ENCODE measurements around the gene OSBPL9. TPM values are rescaled to one million over a fixed set of nuclear protein-coding genes. Genes with fewer than 3 reads are reported as not detected.

The OSBPL9 gene
- total RNA-seq, 2 experiments from 2014 or later: 58.6 to 87.8 TPM

DNA sequence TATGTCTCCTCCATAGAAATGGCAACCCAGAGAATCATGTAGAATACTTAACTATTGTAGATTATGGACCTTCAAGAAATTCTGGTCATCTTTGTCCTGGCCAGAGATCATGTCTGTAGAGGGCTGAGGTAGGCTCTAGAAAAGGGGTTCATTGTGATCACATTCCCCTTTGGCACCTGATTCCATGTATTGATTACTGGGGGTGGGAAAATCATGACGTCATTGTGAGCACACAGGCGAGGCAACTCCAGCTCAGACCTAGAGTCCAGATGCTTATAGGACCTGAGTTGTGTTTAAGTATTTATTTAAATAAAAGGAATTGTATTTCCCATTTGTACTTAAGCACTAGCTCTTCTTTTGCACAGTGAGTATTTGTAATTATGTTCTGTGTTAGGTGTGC lies 93.1 kb downstream of the OSBPL9 start:
- Histone ChIP-seq H3K4me3 (ENCODE audit: low read depth, low read length, poor library complexity, severe bottlenecking) (no peak overlapping the region), H3K27ac (ENCODE audit: low read depth, low read length, poor library complexity, severe bottlenecking) (no peak overlapping the region), H3K36me3 (ENCODE audit: insufficient read depth, low read length) (no peaks in the 10 kb centered on the region), H3K4me1 (ENCODE audit: insufficient read depth, low read length, poor library complexity, severe bottlenecking) (no peaks in the 10 kb centered on the region), H2AFZ (ENCODE audit: low read length) (no peak overlapping the region), H3K79me2 (ENCODE audit: insufficient read depth, low read depth, low read length) (no peaks in the 10 kb centered on the region), H3K9me3 (ENCODE audit: low read length) (no peaks in the 10 kb centered on the region), H3K9me2 (ENCODE audit: insufficient read depth, low read length) (no peaks in the 10 kb centered on the region), H3K4me2 (ENCODE audit: low read length) (no peak overlapping the region), H4K20me1 (ENCODE audit: insufficient read depth, low read length) (no peaks in the 10 kb centered on the region)
- no peak for DNase-seq (ENCODE audit: low spot score)
- ChIA-PET CTCF (ENCODE audit: unreplicated experiment) (no interaction called here), POLR2A (no interaction called here)
- intact Hi-C loops (cut with micrococcal nuclease; ENCODE audit: unreplicated experiment): no loop called here
- no TSS peak for BruUV-seq (replicated peaks)
- TF ChIP-seq, protein P1, sequence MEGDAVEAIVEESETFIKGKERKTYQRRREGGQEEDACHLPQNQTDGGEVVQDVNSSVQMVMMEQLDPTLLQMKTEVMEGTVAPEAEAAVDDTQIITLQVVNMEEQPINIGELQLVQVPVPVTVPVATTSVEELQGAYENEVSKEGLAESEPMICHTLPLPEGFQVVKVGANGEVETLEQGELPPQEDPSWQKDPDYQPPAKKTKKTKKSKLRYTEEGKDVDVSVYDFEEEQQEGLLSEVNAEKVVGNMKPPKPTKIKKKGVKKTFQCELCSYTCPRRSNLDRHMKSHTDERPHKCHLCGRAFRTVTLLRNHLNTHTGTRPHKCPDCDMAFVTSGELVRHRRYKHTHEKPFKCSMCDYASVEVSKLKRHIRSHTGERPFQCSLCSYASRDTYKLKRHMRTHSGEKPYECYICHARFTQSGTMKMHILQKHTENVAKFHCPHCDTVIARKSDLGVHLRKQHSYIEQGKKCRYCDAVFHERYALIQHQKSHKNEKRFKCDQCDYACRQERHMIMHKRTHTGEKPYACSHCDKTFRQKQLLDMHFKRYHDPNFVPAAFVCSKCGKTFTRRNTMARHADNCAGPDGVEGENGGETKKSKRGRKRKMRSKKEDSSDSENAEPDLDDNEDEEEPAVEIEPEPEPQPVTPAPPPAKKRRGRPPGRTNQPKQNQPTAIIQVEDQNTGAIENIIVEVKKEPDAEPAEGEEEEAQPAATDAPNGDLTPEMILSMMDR (conservative IDR thresholded peaks at IDR 0.05; ENCODE audit: low read length): no peak
- no peak for TF ChIP-seq EZH2phosphoT487 (IDR thresholded peaks at IDR 0.05; ENCODE audit: borderline replicate concordance, low read depth, low read length)

DNA sequence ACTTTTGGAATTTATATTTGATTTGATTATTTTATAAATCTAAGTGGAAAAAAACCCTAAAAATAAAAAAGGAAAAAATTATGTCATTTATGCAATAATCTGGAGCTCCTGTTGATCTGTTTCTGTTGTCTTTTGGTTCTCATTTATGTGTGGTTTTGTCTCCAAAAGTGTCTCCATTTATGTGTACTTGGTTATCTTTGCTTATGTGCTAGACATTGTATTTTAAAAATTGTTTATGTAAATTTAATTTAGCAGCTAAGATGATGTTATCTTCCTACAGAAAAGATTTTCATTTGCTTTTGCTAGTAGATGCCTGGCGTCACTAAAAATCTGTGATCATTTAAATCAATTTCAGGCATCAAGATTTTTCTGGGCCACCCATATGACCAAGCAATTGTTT lies 95.7 kb downstream of the OSBPL9 start:
- no peaks in the 10 kb centered on the region for H3K36me3 ChIP-seq (ENCODE audit: insufficient read depth, low read length)
- no peaks in the 10 kb centered on the region for H3K9me2 ChIP-seq (ENCODE audit: insufficient read depth, low read length)
- intact Hi-C loops (cut with micrococcal nuclease; ENCODE audit: unreplicated experiment): no loop called here
- H2AFZ ChIP-seq (ENCODE audit: low read length): no peak overlapping the region
- TF ChIP-seq, protein P1 (conservative IDR thresholded peaks at IDR 0.05; ENCODE audit: low read length): no peak
- no peak for TF ChIP-seq EZH2phosphoT487 (IDR thresholded peaks at IDR 0.05; ENCODE audit: borderline replicate concordance, low read depth, low read length)
- ChIA-PET POLR2A (no interaction called here), CTCF (ENCODE audit: unreplicated experiment) (no interaction called here)
- DNase-seq (ENCODE audit: low spot score): no peak
- no peak overlapping the region for H3K4me3 ChIP-seq (ENCODE audit: low read depth, low read length, poor library complexity, severe bottlenecking)
- no peaks in the 10 kb centered on the region for H3K9me3 ChIP-seq (ENCODE audit: low read length)
- no TSS peak for BruUV-seq (replicated peaks)
- H3K4me1 ChIP-seq (ENCODE audit: insufficient read depth, low read length, poor library complexity, severe bottlenecking): no peaks in the 10 kb centered on the region
- no peak overlapping the region for H3K27ac ChIP-seq (ENCODE audit: low read depth, low read length, poor library complexity, severe bottlenecking)
- no peaks in the 10 kb centered on the region for H3K79me2 ChIP-seq (ENCODE audit: insufficient read depth, low read depth, low read length)
- H4K20me1 ChIP-seq (ENCODE audit: insufficient read depth, low read length): no peaks in the 10 kb centered on the region
- no peak overlapping the region for H3K4me2 ChIP-seq (ENCODE audit: low read length)

DNA sequence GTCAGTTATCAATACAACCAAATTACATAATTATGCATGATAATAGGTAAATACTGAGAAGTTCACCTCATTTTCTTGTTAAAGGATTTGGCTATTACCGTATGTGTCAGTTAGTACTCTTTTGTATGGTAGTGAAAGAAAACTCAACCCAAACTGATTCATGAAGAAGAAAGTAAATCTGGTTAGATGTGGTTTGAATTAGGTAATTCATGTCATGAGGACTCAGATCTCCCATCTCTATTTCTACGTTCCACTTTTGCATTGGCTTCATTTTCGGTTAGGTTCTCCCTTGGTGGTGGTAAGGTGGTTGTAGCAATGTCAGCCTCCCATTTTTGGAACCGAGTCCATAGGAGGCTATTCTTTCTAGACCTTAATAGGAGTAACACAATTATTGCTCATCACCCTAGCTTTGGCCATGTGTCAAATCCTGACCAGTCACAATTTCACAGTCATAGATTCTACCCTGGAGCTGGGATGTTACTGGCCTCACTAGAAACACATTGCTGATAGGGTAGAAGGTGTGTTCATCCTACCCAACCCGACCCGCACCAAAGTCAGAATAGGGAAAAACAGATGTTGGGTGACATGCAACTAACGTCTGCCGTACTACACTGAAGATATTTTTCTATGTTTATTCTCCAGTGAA lies 97.6 kb downstream of the OSBPL9 start:
- Histone ChIP-seq H3K4me2 (ENCODE audit: low read length) (no peak overlapping the region), H3K36me3 (ENCODE audit: insufficient read depth, low read length) (no peaks in the 10 kb centered on the region), H3K9me2 (ENCODE audit: insufficient read depth, low read length) (no peaks in the 10 kb centered on the region), H3K4me1 (ENCODE audit: insufficient read depth, low read length, poor library complexity, severe bottlenecking) (no peaks in the 10 kb centered on the region), H3K79me2 (ENCODE audit: insufficient read depth, low read depth, low read length) (no peaks in the 10 kb centered on the region), H2AFZ (ENCODE audit: low read length) (no peak overlapping the region), H4K20me1 (ENCODE audit: insufficient read depth, low read length) (no peaks in the 10 kb centered on the region), H3K4me3 (ENCODE audit: low read depth, low read length, poor library complexity, severe bottlenecking) (no peak overlapping the region), H3K27ac (ENCODE audit: low read depth, low read length, poor library complexity, severe bottlenecking) (no peak overlapping the region), H3K9me3 (ENCODE audit: low read length) (no peaks in the 10 kb centered on the region)
- ChIA-PET CTCF (ENCODE audit: unreplicated experiment) (no interaction called here), POLR2A (interaction anchor here (1.3 kb wide), 1 partner anchor 227 kb away, joined by 3 read pairs; no protein-coding TSS in a partner anchor)
- TF ChIP-seq EZH2phosphoT487 (IDR thresholded peaks at IDR 0.05; ENCODE audit: borderline replicate concordance, low read depth, low read length): no peak
- TF ChIP-seq, protein P1 (conservative IDR thresholded peaks at IDR 0.05; ENCODE audit: low read length): no peak
- DNase-seq (ENCODE audit: low spot score): no peak
- intact Hi-C loops (cut with micrococcal nuclease; ENCODE audit: unreplicated experiment): no loop called here
- BruUV-seq (replicated peaks): no TSS peak

Measured in OCI-LY7 (cell line).